HepG2 (cell line): ENCODE data around the gene GTF2E1. TPM values are rescaled to one million over a fixed set of nuclear protein-coding genes. Genes with fewer than 3 reads are reported as not detected.

Source experiments
- CERS6 ChIP-seq: sonication (generic); formaldehyde crosslinking; IDR thresholded peaks from 2 replicates; pipeline ENCODE4 v1.5.0; 2020; ENCODE audit warnings: missing genetic modification reagents
- KDM2A ChIP-seq: sonication (generic); formaldehyde crosslinking; IDR thresholded peaks from 2 replicates; pipeline ENCODE4 v1.4.0; 2020; ENCODE audit warnings: low read depth, missing genetic modification reagents, borderline replicate concordance
- ZFP91 ChIP-seq: sonication (generic); formaldehyde crosslinking; IDR thresholded peaks from 2 replicates; pipeline ENCODE4 v1.9.0; 2022; ENCODE audit warnings: missing genetic modification reagents, mild to moderate bottlenecking, borderline replicate concordance
- ZNF142 ChIP-seq: sonication (generic); formaldehyde crosslinking; IDR thresholded peaks from 2 replicates; pipeline ENCODE4 v1.4.0; 2020; ENCODE audit warnings: missing genetic modification reagents
- ZNF350 ChIP-seq: sonication (generic); formaldehyde crosslinking; IDR thresholded peaks from 2 replicates; pipeline ENCODE4 v1.4.0; 2020; ENCODE audit warnings: mild to moderate bottlenecking, low read depth, missing genetic modification reagents, borderline replicate concordance
- ZNF503 ChIP-seq: sonication (generic); formaldehyde crosslinking; IDR thresholded peaks from 2 replicates; pipeline ENCODE4 v1.4.0; 2020; ENCODE audit warnings: missing genetic modification reagents
- ZNF547 ChIP-seq: sonication (generic); formaldehyde crosslinking; IDR thresholded peaks from 2 replicates; pipeline ENCODE4 v1.5.1; 2020; ENCODE audit warnings: mild to moderate bottlenecking, missing genetic modification reagents
- ZNF549 ChIP-seq: sonication (generic); formaldehyde crosslinking; IDR thresholded peaks from 2 replicates; pipeline ENCODE4 v1.5.0; 2020; ENCODE audit warnings: missing genetic modification reagents
- ZNF773 ChIP-seq: sonication (generic); formaldehyde crosslinking; IDR thresholded peaks from 2 replicates; pipeline ENCODE4 v1.4.0; 2020; ENCODE audit warnings: missing genetic modification reagents, borderline replicate concordance
- polyA plus RNA-seq, 8 experiments: library from polyadenylated mRNA; depleted of rRNA in 3 of 8; stranded (reverse) in 7 of 8; unstranded in 1 of 8; fragments of >200 nt; fragmentation: Illumina TruSeq in 4 of 8; extraction: Trizol in 4 of 8; gene quantifications; 2 replicates each; pipeline versions ENCODE4 v1.2.1 to v1.2.3, GENCODE V29; 2011 to 2016; ENCODE audit warnings: low read depth in 4 of 8, missing spikeins in 1 of 8, mixed read lengths in 1 of 8; ENCODE audit not compliant: insufficient read depth in 1 of 8
- total RNA-seq, 5 experiments: library from RNA; depleted of rRNA; stranded (reverse); fragments of >200 nt; fragmentation: Illumina TruSeq; extraction: Trizol; gene quantifications; 2 replicates each; pipeline ENCODE4 v1.2.3, GENCODE V29; 2016; ENCODE audit warnings: low read depth in 1 of 5
- TF ChIP-seq, protein P1 (sequence below): sonication (generic); formaldehyde crosslinking; IDR thresholded peaks from 2 replicates; pipeline ENCODE4; 2020; ENCODE audit warnings: missing genetic modification reagents, mild to moderate bottlenecking, borderline replicate concordance
- TF ChIP-seq, protein P2 (sequence below): sonication (generic); formaldehyde crosslinking; IDR thresholded peaks from 2 replicates; pipeline ENCODE4 v1.4.0; 2020; ENCODE audit warnings: missing genetic modification reagents

The GTF2E1 gene
- total and polyA plus RNA-seq, 2 of the 13 experiments (the other 11 are each of a cell fraction or from before 2014, with no cell fraction given): 7.7 to 21.5 TPM

GRCh38 chr3:120742849-120743365, 363 bp downstream of the GTF2E1 start (continued):
- TF ChIP-seq ZNF142 (CRISPR knock-in tag) (no peak), ZNF549 (CRISPR knock-in tag) (no peak), ZFP91 (peak; percentile 37; the same call in 1 of the 2 replicates), ZNF547 (CRISPR knock-in tag) (0 out of 2 replicates have a peak, but pooled peaks have one; percentile 4), ZNF350 (CRISPR knock-in tag) (0 out of 2 replicates have a peak, but pooled peaks have one; percentile 39), ZNF773 (peak; percentile 71; the same call in 1 of the 2 replicates), KDM2A (CRISPR knock-in tag) (no peak), ZNF503 (CRISPR knock-in tag) (0 out of 2 replicates have a peak, but pooled peaks have one; percentile 25), CERS6 (CRISPR knock-in tag) (peak; percentile 41; the same call in 1 of the 2 replicates)
- TF ChIP-seq, protein P1, sequence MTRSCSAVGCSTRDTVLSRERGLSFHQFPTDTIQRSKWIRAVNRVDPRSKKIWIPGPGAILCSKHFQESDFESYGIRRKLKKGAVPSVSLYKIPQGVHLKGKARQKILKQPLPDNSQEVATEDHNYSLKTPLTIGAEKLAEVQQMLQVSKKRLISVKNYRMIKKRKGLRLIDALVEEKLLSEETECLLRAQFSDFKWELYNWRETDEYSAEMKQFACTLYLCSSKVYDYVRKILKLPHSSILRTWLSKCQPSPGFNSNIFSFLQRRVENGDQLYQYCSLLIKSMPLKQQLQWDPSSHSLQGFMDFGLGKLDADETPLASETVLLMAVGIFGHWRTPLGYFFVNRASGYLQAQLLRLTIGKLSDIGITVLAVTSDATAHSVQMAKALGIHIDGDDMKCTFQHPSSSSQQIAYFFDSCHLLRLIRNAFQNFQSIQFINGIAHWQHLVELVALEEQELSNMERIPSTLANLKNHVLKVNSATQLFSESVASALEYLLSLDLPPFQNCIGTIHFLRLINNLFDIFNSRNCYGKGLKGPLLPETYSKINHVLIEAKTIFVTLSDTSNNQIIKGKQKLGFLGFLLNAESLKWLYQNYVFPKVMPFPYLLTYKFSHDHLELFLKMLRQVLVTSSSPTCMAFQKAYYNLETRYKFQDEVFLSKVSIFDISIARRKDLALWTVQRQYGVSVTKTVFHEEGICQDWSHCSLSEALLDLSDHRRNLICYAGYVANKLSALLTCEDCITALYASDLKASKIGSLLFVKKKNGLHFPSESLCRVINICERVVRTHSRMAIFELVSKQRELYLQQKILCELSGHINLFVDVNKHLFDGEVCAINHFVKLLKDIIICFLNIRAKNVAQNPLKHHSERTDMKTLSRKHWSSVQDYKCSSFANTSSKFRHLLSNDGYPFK (CRISPR knock-in tag): 0 out of 2 replicates have a peak, but pooled peaks have one; percentile 7
- TF ChIP-seq, protein P2, sequence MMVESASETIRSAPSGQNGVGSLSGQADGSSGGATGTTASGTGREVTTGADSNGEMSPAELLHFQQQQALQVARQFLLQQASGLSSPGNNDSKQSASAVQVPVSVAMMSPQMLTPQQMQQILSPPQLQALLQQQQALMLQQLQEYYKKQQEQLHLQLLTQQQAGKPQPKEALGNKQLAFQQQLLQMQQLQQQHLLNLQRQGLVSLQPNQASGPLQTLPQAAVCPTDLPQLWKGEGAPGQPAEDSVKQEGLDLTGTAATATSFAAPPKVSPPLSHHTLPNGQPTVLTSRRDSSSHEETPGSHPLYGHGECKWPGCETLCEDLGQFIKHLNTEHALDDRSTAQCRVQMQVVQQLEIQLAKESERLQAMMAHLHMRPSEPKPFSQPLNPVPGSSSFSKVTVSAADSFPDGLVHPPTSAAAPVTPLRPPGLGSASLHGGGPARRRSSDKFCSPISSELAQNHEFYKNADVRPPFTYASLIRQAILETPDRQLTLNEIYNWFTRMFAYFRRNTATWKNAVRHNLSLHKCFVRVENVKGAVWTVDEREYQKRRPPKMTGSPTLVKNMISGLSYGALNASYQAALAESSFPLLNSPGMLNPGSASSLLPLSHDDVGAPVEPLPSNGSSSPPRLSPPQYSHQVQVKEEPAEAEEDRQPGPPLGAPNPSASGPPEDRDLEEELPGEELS (CRISPR knock-in tag): 0 out of 2 replicates have a peak, but pooled peaks have one; percentile 11
